ENCODE data around the gene TBX4. TPM values are rescaled to one million over a fixed set of nuclear protein-coding genes. Genes with fewer than 3 reads are reported as not detected.

TBX4 gene
- total and polyA plus RNA-seq, 2 of the 13 experiments (the other 11 are each of a cell fraction or from before 2014, with no cell fraction given): 0.11 to 1.1 TPM

GRCh38 chr17:61531223-61531622, 79.0 kb downstream of the TBX4 start:
- Histone ChIP-seq H3K27me3 (ENCODE audit: control insufficient read depth in 1 of 2, insufficient read depth in 2 of 2, low read length in 2 of 2) (no peaks in the 10 kb centered on the region), H3K9me3 (ENCODE audit: low read length) (no peaks in the 10 kb centered on the region), H3K4me2 (ENCODE audit: low read depth, low read length) (no peak overlapping the region), H4K20me1 (ENCODE audit: insufficient read depth, low read length) (no peaks in the 10 kb centered on the region), H2AFZ (ENCODE audit: low read length) (no peak overlapping the region), H3K27ac (ENCODE audit: extremely low read length, insufficient read depth, low read length) (no peak overlapping the region), H3K79me2 (ENCODE audit: insufficient read depth, low read length) (no peaks in the 10 kb centered on the region), H3K9ac (ENCODE audit: insufficient read depth, low read depth, low read length) (no peak overlapping the region), H3K36me3 (replicated peaks in 1 of 2; ENCODE audit: control insufficient read depth in 1 of 2, insufficient read depth in 2 of 2, low read length in 2 of 2) (no peaks in the 10 kb centered on the region), H3K4me1 (ENCODE audit: insufficient read depth, low read length) (peaks cover 13% of the 10 kb centered on the region; the same call in 1 of the 2 replicates), H3K4me3 (replicated peaks in 1 of 3; ENCODE audit: insufficient read depth in 1 of 3, low read depth in 2 of 3, low read length in 3 of 3) (no peak overlapping the region)
- intact Hi-C loops (cut with micrococcal nuclease; ENCODE audit: unreplicated experiment): no loop called here
- DNase-seq (ENCODE audit: low spot score) (no peak), FAIRE-seq (no peak), ATAC-seq (no peak)
- BruUV-seq (replicated peaks): no TSS peak
- TF ChIP-seq MED13 (CRISPR knock-in tag; IDR thresholded peaks at IDR 0.05) (no peak), MTF2 (CRISPR knock-in tag; IDR thresholded peaks at IDR 0.05; ENCODE audit: borderline replicate concordance) (no peak), ATM (IDR thresholded peaks at IDR 0.05; ENCODE audit: borderline replicate concordance) (no peak), ZHX1 (CRISPR knock-in tag; IDR thresholded peaks at IDR 0.05; ENCODE audit: low read depth) (no peak), PBX3 (CRISPR knock-in tag; IDR thresholded peaks at IDR 0.05; ENCODE audit: borderline replicate concordance) (no peak), KDM5B (CRISPR knock-in tag; IDR thresholded peaks at IDR 0.05; ENCODE audit: borderline replicate concordance) (no peak), ZNF75D (CRISPR knock-in tag; IDR thresholded peaks at IDR 0.05; ENCODE audit: borderline replicate concordance) (no peak), DNMT3B (CRISPR knock-in tag; conservative IDR thresholded peaks at IDR 0.05) (no peak)
- 76% methylated on average over 7 of the region's 7 CpGs for WGBS (ENCODE audit: low lambda C conversion rate)
- in situ Hi-C loops (cut with HindIII; ENCODE audit: extremely low pct_ligation_motif_present, low pct_unique_long_range_greater_than_20kb): no loop called here
- CTCF ChIA-PET (ENCODE audit: low intra/inter-chr PET ratio, low total read pairs): no interaction called here
- POLR2A ChIA-PET: no interaction called here

Measured in HepG2 (cell line).